A549 treated with dexamethasone at 1 μM for 4 hours (cell line): Measurements from ENCODE around the gene CPEB4. TPM values are rescaled to one million over a fixed set of nuclear protein-coding genes. Genes with fewer than 3 reads are reported as not detected.

Experiments
- total RNA-seq: library from RNA; stranded (reverse); fragments of 200-300 nt; extraction: Qiagen RNA extraction; gene quantifications from 5 replicates; pipeline ENCODE4 v1.2.3, GENCODE V29; 2022

The CPEB4 gene
- total RNA-seq = 19.0 to 40.3 TPM (median 33.9 TPM) in 5 replicates

DNA sequence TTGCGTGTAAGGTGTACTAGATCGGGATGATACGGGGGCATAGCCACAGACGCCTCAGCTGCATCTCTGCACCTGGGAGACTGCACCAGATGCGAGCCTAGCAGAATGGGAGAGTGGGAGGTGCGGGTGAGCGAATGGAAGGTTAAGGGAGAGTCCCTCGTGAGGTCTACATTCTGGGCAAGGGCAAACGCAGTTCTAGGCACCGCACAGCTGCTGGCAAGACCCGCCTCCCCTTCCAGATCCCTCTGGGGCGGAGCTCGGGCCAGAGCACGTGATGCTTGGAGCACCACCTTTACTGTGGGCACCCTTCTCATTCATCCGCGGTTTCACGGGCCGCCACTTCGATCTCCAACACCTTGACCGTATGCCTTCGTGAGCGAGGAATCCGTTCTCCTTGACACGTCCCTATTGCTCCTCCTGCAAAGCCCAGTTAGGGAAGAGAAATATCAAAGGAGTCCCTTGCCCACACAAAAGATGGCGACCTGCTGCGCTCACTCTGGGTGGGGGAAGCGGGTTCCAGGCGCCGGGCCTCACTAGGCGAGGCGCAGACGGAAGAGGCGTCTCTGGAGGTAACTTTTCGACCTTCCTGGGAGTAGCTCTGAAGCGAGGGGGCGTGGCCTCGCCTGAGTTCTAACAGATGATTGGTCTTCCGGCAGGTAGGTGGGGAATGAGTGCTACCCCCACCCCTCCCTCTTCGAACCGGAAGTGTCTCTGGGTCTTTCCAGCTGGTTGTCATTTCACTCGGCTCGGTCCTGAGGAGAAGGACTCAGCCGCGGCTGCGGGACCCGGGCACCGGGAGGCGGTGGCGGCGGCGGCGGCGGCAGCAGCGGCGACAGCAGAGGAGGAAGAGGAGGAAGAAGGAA, at the start of gene CPEB4:
CPEB4 (plus strand) TSS at position 740 of the 863 bp plus-strand sequence. CDS start 1,385 bp downstream, outside the sequence.

DNA sequence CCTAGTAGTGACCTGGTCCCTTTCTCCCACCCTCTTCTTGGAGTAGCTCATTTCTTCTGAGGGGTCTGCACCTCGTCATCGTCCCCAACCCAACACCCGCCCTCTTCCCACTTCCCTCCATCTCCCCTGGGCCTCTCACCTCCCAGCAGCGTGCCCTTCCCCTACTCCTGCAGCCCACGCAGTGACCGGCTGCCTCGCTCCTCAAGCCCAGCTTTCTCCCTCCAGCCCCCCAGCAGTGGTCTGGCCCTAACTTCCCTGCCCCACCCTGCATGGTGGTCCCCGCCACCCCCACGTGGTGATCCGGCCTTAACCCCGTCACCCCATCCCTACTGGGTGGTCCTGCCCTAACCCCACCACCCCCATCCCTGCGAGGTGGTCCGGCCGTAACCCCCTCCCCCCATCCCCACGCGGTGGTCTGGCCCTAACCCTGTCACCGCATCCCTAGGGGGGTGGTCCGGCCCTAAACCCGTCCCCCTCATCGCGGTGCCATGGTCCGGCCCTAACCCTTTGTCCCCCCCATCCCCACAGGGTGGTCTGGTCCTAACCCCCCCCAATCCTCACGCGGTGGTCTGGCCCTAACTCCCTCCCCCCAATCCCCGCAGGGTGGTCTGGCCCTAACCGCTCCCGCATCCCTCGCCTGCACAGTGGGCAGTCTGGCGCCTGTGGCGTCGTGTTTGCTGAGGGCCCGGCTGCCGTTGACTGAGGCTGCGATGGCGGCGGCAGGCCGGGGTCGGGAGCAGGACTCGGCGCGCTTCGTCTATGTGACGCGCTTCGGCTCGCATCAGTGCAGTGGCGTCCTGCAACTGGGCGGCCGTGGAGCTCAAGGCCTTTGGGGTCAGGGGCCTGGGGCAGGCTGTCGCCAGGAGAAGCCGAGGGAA, 100.6 kb downstream of the CPEB4 start, which contains the start of gene C5orf47:
C5orf47 (plus strand) TSS at position 617 of the 878 bp plus-strand sequence; CDS start at position 711, 94 bp downstream.

Other genes starting within 250 kb of the CPEB4 start
- 0.03 to 0.08 TPM (median 0.06 TPM) in 4 of 5 replicates, not detected in the other for gene C5orf47, start 100.8 kb downstream of the CPEB4 start, total RNA-seq
- 0.07 TPM in 1 of 5 replicates, not detected in the others for gene NSG2, start 157.4 kb downstream of the CPEB4 start, total RNA-seq